Vagina (tissue), 2 donors: ENCODE measurements around the gene CCNK. TPM values are rescaled to one million over a fixed set of nuclear protein-coding genes. Genes with fewer than 3 reads are reported as not detected.

ENCODE experiments used
- DNase-seq, 2 donors: peaks; one replicate each; pipeline ENCODE4 v3.0.0-alpha.2; 2017; ENCODE audit errors: extremely low spot score in 2 of 2
- H3K27ac ChIP-seq: fragments of 200-600 bp; sonication (generic); one replicate; pipeline ENCODE4 v1.5.1; 2019
- H3K27me3 ChIP-seq: fragments of 200-600 bp; sonication (generic); one replicate; pipeline ENCODE4 v1.5.1; 2019
- H3K36me3 ChIP-seq, 2 donors: fragments of 200-600 bp; sonication (generic); one replicate each; pipeline ENCODE4 v1.5.1; 2017 to 2019
- H3K4me1 ChIP-seq: fragments of 200-600 bp; sonication (generic); one replicate; pipeline ENCODE4 v1.5.1; 2019
- H3K4me3 ChIP-seq, 2 donors: fragments of 200-600 bp; sonication (generic); 1 replicate in 1 of 2; 2 replicates in 1 of 2; pipeline ENCODE4 v1.5.1; 2016 to 2019
- H3K9me3 ChIP-seq: fragments of 200-600 bp; sonication (generic); one replicate; pipeline ENCODE4 v1.5.1; 2019
- CTCF ChIP-seq, 3 experiments: fragments of 450-650 bp in 2 of 3; fragments of 200-600 bp in 1 of 3; sonication (generic) in 1 of 3; IDR thresholded peaks; one replicate each; pipeline ENCODE4 v1.5.1; 2017 to 2019; ENCODE audit warnings: antibody characterized with exemption in 3 of 3, mild to moderate bottlenecking in 2 of 3, moderate library complexity in 2 of 3
- POLR2A ChIP-seq, 2 donors: fragments of 450-650 bp; IDR thresholded peaks; one replicate each; pipeline ENCODE4 v1.6.1; 2017; ENCODE audit warnings: antibody characterized with exemption in 2 of 2, mild to moderate bottlenecking in 2 of 2, moderate library complexity in 2 of 2
- POLR2AphosphoS5 ChIP-seq, 2 donors: sonication (generic); formaldehyde crosslinking; IDR thresholded peaks; one replicate each; pipeline ENCODE4 v1.9.0; 2017; ENCODE audit warnings: antibody characterized with exemption in 2 of 2, mild to moderate bottlenecking in 2 of 2, low read depth in 1 of 2; ENCODE audit not compliant: insufficient read depth in 1 of 2
- intact Hi-C: fragments of 100-400 bp; cut with DNase I; formaldehyde crosslinking; loops from one replicate; pipeline ENCODE4 v1.15.1; 2023
- total RNA-seq: library from RNA; depleted of rRNA; stranded (reverse); fragments of >200 nt; gene quantifications from one replicate; pipeline ENCODE4 v1.2.3, GENCODE V29; 2016

The CCNK gene
- total RNA-seq, 1 donor from 2014 or later: 27.5 TPM

GRCh38 chr14:99554184-99554583 is 73.0 kb downstream of the CCNK start:
- Histone ChIP-seq H3K36me3 (no peaks in the 10 kb centered on the region), H3K4me1 (peaks cover 12% of the 10 kb centered on the region), H3K9me3 (no peaks in the 10 kb centered on the region), H3K4me3 (no peak overlapping the region), H3K27ac (no peak overlapping the region), H3K27me3 (no peaks in the 10 kb centered on the region)
- TF ChIP-seq POLR2AphosphoS5 (IDR thresholded peaks at IDR 0.05; ENCODE audit: insufficient read depth in 1 of 2, low read depth in 1 of 2) (no peak), CTCF (IDR thresholded peaks at IDR 0.05) (no peak), POLR2A (IDR thresholded peaks at IDR 0.05) (no peak)
- no peak for DNase-seq
- intact Hi-C loops: no loop called here

- peaks cover 13% of the 10 kb centered on the region for H3K4me1 ChIP-seq
Observed at GRCh38 chr14:99554757-99555531, 73.7 kb downstream of the CCNK start.

GRCh38 chr14:99556134-99556791 is 75.1 kb downstream of the CCNK start:
- intact Hi-C loops: no loop called here
- no peak overlapping the region for H3K4me3 ChIP-seq
- H3K36me3 ChIP-seq: no peaks in the 10 kb centered on the region
- TF ChIP-seq POLR2AphosphoS5 (IDR thresholded peaks at IDR 0.05; ENCODE audit: insufficient read depth in 1 of 2, low read depth in 1 of 2) (no peak), CTCF (IDR thresholded peaks at IDR 0.05) (no peak), POLR2A (IDR thresholded peaks at IDR 0.05) (no peak)
- H3K4me1 ChIP-seq: peaks cover 25% of the 10 kb centered on the region
- no peaks in the 10 kb centered on the region for H3K27me3 ChIP-seq
- no peak for DNase-seq
- H3K27ac ChIP-seq: no peak overlapping the region
- H3K9me3 ChIP-seq: no peaks in the 10 kb centered on the region

More at GRCh38 chr14:99554757-99555531, 73.7 kb downstream of the CCNK start:
- Histone ChIP-seq H3K36me3 (no peaks in the 10 kb centered on the region), H3K27me3 (no peaks in the 10 kb centered on the region), H3K9me3 (no peaks in the 10 kb centered on the region), H3K27ac (no peak overlapping the region), H3K4me3 (no peak overlapping the region)
- intact Hi-C loops: no loop called here
- TF ChIP-seq POLR2AphosphoS5 (IDR thresholded peaks at IDR 0.05; ENCODE audit: insufficient read depth in 1 of 2, low read depth in 1 of 2) (no peak), POLR2A (IDR thresholded peaks at IDR 0.05) (no peak), CTCF (IDR thresholded peaks at IDR 0.05) (no peak)
- no peak for DNase-seq

GRCh38 chr14:99559286-99559990 is 78.2 kb downstream of the CCNK start:
- Histone ChIP-seq H3K27me3 (no peaks in the 10 kb centered on the region), H3K36me3 (no peaks in the 10 kb centered on the region), H3K4me1 (peaks cover 50% of the 10 kb centered on the region), H3K4me3 (no peak overlapping the region), H3K9me3 (no peaks in the 10 kb centered on the region), H3K27ac (no peak overlapping the region)
- intact Hi-C loops: no loop called here
- TF ChIP-seq POLR2AphosphoS5 (IDR thresholded peaks at IDR 0.05; ENCODE audit: insufficient read depth in 1 of 2, low read depth in 1 of 2): no peak
- TF ChIP-seq POLR2A (IDR thresholded peaks at IDR 0.05): no peak
- DNase-seq: no peak

GRCh38 chr14:99560403-99560802 is 79.2 kb downstream of the CCNK start:
- no peaks in the 10 kb centered on the region for H3K36me3 ChIP-seq
- peaks cover 53% of the 10 kb centered on the region for H3K4me1 ChIP-seq
- no peaks in the 10 kb centered on the region for H3K9me3 ChIP-seq
- no peak overlapping the region for H3K27ac ChIP-seq
- DNase-seq: no peak
- no peak for TF ChIP-seq CTCF (IDR thresholded peaks at IDR 0.05)
- no peak for TF ChIP-seq POLR2A (IDR thresholded peaks at IDR 0.05)
- TF ChIP-seq POLR2AphosphoS5 (IDR thresholded peaks at IDR 0.05; ENCODE audit: insufficient read depth in 1 of 2, low read depth in 1 of 2): no peak
- H3K4me3 ChIP-seq: no peak overlapping the region
- intact Hi-C loops: loop anchor here (5.0 kb wide), 1 partner anchor 42 kb away; the partner anchor contains the start of gene CCDC85C
- H3K27me3 ChIP-seq: no peaks in the 10 kb centered on the region
